GM18499 (cell line): ENCODE data around the gene NT5E.

ENCODE experiments used
- ATAC-seq: cut with Tn5 transposase; IDR thresholded peaks from one replicate; pipeline ENCODE4 v1.9.1; 2021; ENCODE audit warnings: moderate number of reproducible peaks; ENCODE audit not compliant: insufficient read depth, unreplicated experiment

NT5E gene

DNA sequence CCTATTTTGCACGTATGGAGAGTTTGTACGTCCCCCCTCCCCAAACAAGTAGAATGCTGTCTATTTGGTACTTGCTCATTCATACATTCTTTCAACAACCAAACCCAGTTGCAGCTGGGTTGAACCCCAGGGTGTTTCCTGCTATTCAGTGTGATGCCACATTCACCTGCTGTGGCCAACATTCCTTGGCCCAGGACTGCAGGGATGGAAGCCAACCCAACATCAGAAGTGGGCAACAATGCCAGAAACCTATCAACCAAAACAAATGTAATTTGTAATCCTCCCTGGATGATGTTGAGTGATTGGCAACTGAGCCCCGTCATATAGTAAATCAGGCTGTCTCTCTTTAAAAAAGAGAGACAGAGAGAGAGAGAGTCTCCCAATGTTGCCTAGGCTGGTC, 8.9 kb downstream of the NT5E start:
- ATAC-seq: no peak

GRCh38 chr6:85459224-85459901, 9.5 kb downstream of the NT5E start:
- ATAC-seq: no peak

GRCh38 chr6:85460154-85460920, 10.5 kb downstream of the NT5E start:
- no peak for ATAC-seq

GRCh38 chr6:85460921-85461797, 11.3 kb downstream of the NT5E start:
- ATAC-seq: peak; percentile 85

DNA sequence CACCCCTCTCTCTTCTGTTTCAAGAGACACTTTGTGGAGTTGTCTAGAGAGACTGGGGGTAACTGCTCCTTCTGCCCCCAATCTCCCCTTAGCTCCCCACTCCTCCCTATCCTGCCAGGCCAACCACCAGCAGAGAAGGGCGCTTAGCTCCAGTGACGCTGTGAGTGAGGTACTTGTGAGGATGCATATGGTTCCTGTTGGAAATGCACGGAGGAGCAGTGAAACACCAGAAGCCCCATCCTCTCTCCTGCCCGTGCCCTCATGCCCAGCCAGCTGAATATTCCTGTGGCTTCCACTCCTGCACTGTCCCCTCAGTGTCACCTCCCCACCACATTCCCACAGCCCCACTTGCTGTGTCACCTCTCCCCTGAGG, 11.9 kb downstream of the NT5E start:
- no peak for ATAC-seq

DNA sequence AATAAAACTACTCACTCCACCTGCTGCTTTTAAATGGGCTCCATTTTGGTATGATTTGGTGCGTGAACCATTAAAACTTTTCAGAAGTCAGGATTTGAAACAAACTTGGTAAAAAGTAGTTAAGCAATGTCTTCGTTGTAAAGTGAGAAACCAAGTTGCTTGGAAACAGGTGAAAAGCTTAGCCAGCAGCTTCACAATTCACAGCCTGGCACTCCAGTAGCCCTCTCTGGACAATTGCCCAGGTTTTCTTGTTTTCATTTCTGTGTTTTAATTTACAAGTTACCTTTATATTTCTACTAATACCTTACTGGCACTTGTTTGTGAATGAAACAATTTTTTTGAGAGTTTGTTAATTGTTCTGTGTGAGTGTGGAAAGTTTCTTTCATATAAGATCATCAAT, 12.8 kb downstream of the NT5E start:
- no peak for ATAC-seq

DNA sequence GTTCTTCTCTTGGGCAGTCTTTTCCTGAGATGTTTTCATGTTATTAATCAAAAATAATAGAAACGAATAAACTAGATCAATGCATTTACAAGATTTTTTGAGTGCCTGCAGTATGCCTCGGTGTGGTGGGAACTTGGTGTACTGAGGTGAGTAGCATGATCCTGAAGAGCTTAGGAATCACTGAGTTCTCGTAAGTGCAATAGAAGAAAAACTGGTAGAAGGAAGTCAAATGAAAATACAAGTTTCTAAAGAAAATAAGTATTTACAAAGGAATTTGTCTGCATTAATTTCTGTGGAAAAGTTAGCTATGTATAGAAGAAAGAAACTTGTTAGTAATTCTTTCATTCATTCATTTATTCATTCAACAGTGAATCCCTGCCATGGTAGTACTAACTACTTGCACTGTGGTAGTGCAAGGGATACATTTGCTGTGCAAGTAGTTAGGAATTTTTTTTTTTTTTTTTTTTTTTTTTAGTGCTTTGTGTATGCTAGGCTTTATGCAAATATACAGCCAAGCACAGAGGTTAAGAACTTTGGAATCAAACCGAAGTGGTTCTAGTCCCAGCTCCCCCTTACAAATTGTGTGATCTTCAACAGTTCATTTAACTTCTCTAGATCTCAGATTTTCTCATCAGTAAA, 13.9 kb downstream of the NT5E start:
- no peak for ATAC-seq

- ATAC-seq: no peak
These were observed 14.4 kb downstream of the NT5E start for GRCh38 chr6:85464260-85464644.

- ATAC-seq: no peak
These were observed 14.9 kb downstream of the NT5E start for GRCh38 chr6:85464722-85465150.

GRCh38 chr6:85465762-85466161, 15.9 kb downstream of the NT5E start:
- peak; percentile 30 for ATAC-seq

GRCh38 chr6:85468326-85468725, 18.4 kb downstream of the NT5E start:
- ATAC-seq: no peak

GRCh38 chr6:85469276-85470022, 19.6 kb downstream of the NT5E start:
- ATAC-seq: no peak

- no peak for ATAC-seq
These were observed 20.1 kb downstream of the NT5E start for GRCh38 chr6:85470023-85470410.

DNA sequence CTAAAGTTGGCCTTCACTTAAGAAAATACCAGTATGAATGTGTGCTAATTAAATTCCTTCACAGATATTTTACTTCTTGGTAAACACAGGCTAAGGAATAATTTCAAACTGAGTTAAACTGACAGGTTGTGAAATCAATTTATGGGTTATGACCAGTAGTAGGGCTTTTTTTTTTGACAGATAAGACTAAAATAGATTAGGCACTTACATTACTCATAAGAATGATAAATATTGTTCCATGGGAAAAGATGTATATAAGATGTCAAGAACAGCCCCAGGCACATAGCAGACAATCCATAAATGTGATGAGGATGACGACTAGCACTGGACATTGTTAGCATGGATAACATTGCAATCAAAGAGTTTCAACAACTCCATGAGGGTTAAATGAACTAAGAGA, 22.9 kb downstream of the NT5E start:
- no peak for ATAC-seq

- ATAC-seq: no peak
These were observed 23.9 kb downstream of the NT5E start for GRCh38 chr6:85473748-85474147.

DNA sequence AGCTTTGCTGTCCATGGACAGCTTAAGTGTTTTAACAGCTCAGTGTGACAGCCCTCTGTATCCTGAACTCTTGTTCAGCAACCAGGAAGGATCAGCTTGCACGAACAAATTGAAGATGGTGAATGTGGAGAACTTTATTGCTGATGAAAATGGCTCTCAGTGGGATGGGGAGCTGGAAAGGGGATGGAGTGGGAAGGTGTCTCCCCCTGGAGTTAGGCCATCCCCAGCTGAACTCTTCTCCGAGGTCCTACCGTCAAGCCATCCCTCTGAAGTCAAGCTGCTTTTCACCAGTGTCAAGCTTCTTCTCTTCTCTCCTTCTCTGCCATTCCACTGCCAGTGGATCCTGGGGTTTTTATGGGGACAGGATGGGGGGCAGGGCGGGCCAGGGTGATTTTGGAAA, 26.6 kb downstream of the NT5E start:
- no peak for ATAC-seq

- no peak for ATAC-seq
These were observed 29.3 kb downstream of the NT5E start for GRCh38 chr6:85479208-85479607.

DNA sequence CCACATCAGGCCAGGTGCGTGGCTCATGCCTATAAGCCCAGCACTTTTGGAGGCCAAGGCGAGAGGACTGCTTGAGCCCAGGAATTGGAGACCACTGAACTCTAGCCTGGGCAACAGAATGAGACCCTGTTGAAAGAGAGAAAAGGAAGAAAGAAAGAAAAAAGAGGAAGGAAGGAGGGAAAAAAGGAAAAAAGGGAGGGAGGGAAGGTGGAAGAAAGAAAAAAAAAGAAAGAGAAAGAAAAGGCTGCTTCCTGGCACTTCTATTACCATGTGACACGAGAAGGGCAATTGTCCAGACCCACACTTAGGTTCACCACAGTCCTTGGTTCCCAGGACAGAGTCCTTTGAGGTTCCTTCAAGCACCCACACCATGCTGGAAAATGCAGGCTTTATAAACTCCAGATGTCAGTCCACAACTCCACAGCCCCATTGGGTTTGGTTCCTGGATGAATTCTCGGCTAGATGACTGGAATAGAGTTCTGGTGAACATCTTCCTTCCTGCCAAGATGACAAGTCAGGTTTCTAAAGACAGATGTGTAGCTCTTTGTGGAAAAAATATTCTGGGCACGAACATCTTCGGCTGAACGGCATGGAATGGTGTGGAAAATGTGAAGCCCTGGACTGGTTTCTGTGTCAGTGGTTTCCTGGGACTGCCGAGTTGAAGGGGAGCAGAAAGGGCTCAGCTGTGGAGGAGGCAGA, 32.5 kb downstream of the NT5E start:
- ATAC-seq: no peak
